ENCODE results near the gene ZNF677.
"Not testable (repeated sequence)": the region's sequence is repeated elsewhere in the genome, so short reads cannot be mapped to it uniquely, and the experiment has no call there.

- TF ChIP-seq CHD2 (IDR thresholded peaks at IDR 0.05; ENCODE audit: low read length, partially characterized antibody); HDAC2 (IDR thresholded peaks at IDR 0.05); E2F6 (IDR thresholded peaks at IDR 0.05; ENCODE audit: borderline replicate concordance, low read depth); EP300 (IDR thresholded peaks at IDR 0.05); KDM5A (IDR thresholded peaks at IDR 0.05); ZC3H11A (IDR thresholded peaks at IDR 0.05); POLR2A (IDR thresholded peaks at IDR 0.05; ENCODE audit: low read length); CEBPB (IDR thresholded peaks at IDR 0.05): not testable (repeated sequence)
- TF ChIP-seq, protein P1, sequence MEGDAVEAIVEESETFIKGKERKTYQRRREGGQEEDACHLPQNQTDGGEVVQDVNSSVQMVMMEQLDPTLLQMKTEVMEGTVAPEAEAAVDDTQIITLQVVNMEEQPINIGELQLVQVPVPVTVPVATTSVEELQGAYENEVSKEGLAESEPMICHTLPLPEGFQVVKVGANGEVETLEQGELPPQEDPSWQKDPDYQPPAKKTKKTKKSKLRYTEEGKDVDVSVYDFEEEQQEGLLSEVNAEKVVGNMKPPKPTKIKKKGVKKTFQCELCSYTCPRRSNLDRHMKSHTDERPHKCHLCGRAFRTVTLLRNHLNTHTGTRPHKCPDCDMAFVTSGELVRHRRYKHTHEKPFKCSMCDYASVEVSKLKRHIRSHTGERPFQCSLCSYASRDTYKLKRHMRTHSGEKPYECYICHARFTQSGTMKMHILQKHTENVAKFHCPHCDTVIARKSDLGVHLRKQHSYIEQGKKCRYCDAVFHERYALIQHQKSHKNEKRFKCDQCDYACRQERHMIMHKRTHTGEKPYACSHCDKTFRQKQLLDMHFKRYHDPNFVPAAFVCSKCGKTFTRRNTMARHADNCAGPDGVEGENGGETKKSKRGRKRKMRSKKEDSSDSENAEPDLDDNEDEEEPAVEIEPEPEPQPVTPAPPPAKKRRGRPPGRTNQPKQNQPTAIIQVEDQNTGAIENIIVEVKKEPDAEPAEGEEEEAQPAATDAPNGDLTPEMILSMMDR (IDR thresholded peaks at IDR 0.05), result not testable (repeated sequence)
- TF ChIP-seq, protein P2, sequence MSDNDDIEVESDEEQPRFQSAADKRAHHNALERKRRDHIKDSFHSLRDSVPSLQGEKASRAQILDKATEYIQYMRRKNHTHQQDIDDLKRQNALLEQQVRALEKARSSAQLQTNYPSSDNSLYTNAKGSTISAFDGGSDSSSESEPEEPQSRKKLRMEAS (IDR thresholded peaks at IDR 0.05), result not testable (repeated sequence)
- TF ChIP-seq, protein P3, sequence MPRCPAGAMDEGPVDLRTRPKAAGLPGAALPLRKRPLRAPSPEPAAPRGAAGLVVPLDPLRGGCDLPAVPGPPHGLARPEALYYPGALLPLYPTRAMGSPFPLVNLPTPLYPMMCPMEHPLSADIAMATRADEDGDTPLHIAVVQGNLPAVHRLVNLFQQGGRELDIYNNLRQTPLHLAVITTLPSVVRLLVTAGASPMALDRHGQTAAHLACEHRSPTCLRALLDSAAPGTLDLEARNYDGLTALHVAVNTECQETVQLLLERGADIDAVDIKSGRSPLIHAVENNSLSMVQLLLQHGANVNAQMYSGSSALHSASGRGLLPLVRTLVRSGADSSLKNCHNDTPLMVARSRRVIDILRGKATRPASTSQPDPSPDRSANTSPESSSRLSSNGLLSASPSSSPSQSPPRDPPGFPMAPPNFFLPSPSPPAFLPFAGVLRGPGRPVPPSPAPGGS (IDR thresholded peaks at IDR 0.05), result not testable (repeated sequence)
Observed at GRCh38 chr19:53211554-53211953, 43.1 kb downstream of the ZNF677 start.

Measured in A549 (cell line).